Body of pancreas (tissue), 4 donors: Measurements from ENCODE around the gene PNRC1. TPM values are rescaled to one million over a fixed set of nuclear protein-coding genes. Genes with fewer than 3 reads are reported as not detected.

Experiments used
- ATAC-seq: fragments of 150-250 bp; one replicate; pipeline ENCODE4 v1.9.1; 2016
- DNase-seq, 4 donors: peaks; one replicate each; pipeline ENCODE4 v3.0.0-alpha.2; 2019
- H3K27ac ChIP-seq, 4 donors: fragments of 200-600 bp; sonication (generic); 1 replicate in 3 of 4; 2 replicates in 1 of 4; pipeline versions ENCODE4 v1.5.1 to v1.6.1; 2016 to 2019; ENCODE audit warnings: mild to moderate bottlenecking in 1 of 4, mixed read lengths in 1 of 4, moderate library complexity in 1 of 4
- H3K27me3 ChIP-seq, 2 donors: fragments of 200-600 bp; sonication (generic); one replicate each; pipeline ENCODE4 v1.6.0; 2016; ENCODE audit warnings: mild to moderate bottlenecking in 1 of 2
- H3K36me3 ChIP-seq, 2 donors: fragments of 200-600 bp; sonication (generic); replicated peaks in 1 of 2; 2 replicates each; pipeline ENCODE4 v1.5.1; 2016; ENCODE audit warnings: low read depth in 2 of 2; ENCODE audit not compliant: insufficient read depth in 1 of 2
- H3K4me1 ChIP-seq: fragments of 200-600 bp; sonication (generic); one replicate; pipeline ENCODE4 v1.6.0; 2016
- H3K4me3 ChIP-seq, 2 donors: fragments of 200-600 bp; sonication (generic); 1 replicate in 1 of 2; 2 replicates in 1 of 2; pipeline ENCODE4 v1.5.1; 2016 to 2019
- H3K9me3 ChIP-seq, 3 donors: fragments of 200-600 bp; sonication (generic); 1 replicate in 2 of 3; 2 replicates in 1 of 3; pipeline ENCODE4 v1.5.1; 2016
- CTCF ChIP-seq, 7 experiments: fragments of 450-650 bp in 4 of 7; fragments of 200-600 bp in 3 of 7; sonication (generic) in 3 of 7; IDR thresholded peaks; one replicate each; pipeline ENCODE4 v1.5.1; 2016 to 2019; ENCODE audit warnings: antibody characterized with exemption in 7 of 7
- POLR2A ChIP-seq, 3 donors: fragments of 450-650 bp; IDR thresholded peaks; one replicate each; pipeline ENCODE4 v1.6.1; 2016; ENCODE audit warnings: antibody characterized with exemption in 3 of 3, mild to moderate bottlenecking in 2 of 3
- WGBS, 2 donors: methylation state at CpG; one replicate each; pipeline ENCODE4 v1.1.5; 2017; 5-methylcytosine and 5-hydroxymethylcytosine counted together
- intact Hi-C: fragments of 100-400 bp; cut with DNase I; formaldehyde crosslinking; loops from one replicate; pipeline ENCODE4 v1.15.1; 2023
- total RNA-seq, 2 donors: library from RNA; depleted of rRNA; stranded (reverse); fragments of >200 nt; gene quantifications; one replicate each; pipeline ENCODE4 v1.1.0, GENCODE V29; 2016

Gene PNRC1
- total RNA-seq, 2 donors from 2014 or later = 133 to 179 TPM

- no peak overlapping the region for H3K4me3 ChIP-seq
- no peaks in the 10 kb centered on the region for H3K27me3 ChIP-seq
- peak overlapping the region in 1 of 4 donors; percentile 15 for H3K27ac ChIP-seq
- TF ChIP-seq POLR2A (IDR thresholded peaks at IDR 0.05) (no peak), CTCF (IDR thresholded peaks at IDR 0.05) (no peak)
- no peaks in the 10 kb centered on the region for H3K9me3 ChIP-seq
- intact Hi-C loops = no loop called here
- peaks cover 0 to 2% of the 10 kb centered on the region in 2 donors for H3K36me3 ChIP-seq
- no peak for ATAC-seq
- DNase-seq = no peak
- H3K4me1 ChIP-seq = peaks cover 34% of the 10 kb centered on the region
Measured at GRCh38 chr6:89084542-89084941, 4.0 kb downstream of the PNRC1 start.

- no peaks in the 10 kb centered on the region for H3K27me3 ChIP-seq
- no peaks in the 10 kb centered on the region for H3K9me3 ChIP-seq
- peaks cover 0 to 2% of the 10 kb centered on the region in 2 donors for H3K36me3 ChIP-seq
- WGBS, 2 donors = 46 to 67% methylated on average over 3 of the region's 3 CpGs
- H3K4me3 ChIP-seq = no peak overlapping the region
- intact Hi-C loops = no loop called here
- H3K27ac ChIP-seq = peak overlapping the region in 1 of 4 donors; percentile 15
- peaks cover 34% of the 10 kb centered on the region for H3K4me1 ChIP-seq
- TF ChIP-seq CTCF (IDR thresholded peaks at IDR 0.05) (no peak), POLR2A (IDR thresholded peaks at IDR 0.05) (no peak)
- DNase-seq = no peak
- no peak for ATAC-seq
Measured at GRCh38 chr6:89084954-89085353, 4.4 kb downstream of the PNRC1 start.

- 92 to 94% methylated on average over 12 of the region's 12 CpGs for WGBS, 2 donors
- Histone ChIP-seq H3K36me3 (peaks cover 0 to 2% of the 10 kb centered on the region in 2 donors), H3K4me1 (peaks cover 34% of the 10 kb centered on the region), H3K27me3 (no peaks in the 10 kb centered on the region), H3K4me3 (no peak overlapping the region), H3K27ac (peak overlapping the region in 1 of 4 donors; percentile 2), H3K9me3 (no peaks in the 10 kb centered on the region)
- no peak for TF ChIP-seq POLR2A (IDR thresholded peaks at IDR 0.05)
- TF ChIP-seq CTCF (IDR thresholded peaks at IDR 0.05) = no peak
- intact Hi-C loops = no loop called here
- ATAC-seq = no peak
- no peak for DNase-seq
Measured at GRCh38 chr6:89085409-89086205, 5.1 kb downstream of the PNRC1 start.

GRCh38 chr6:89087881-89088280 is 7.3 kb downstream of the PNRC1 start:
- no peak overlapping the region for H3K4me3 ChIP-seq
- DNase-seq (no peak), ATAC-seq (no peak)
- H3K27me3 ChIP-seq = no peaks in the 10 kb centered on the region
- peaks cover 33% of the 10 kb centered on the region for H3K4me1 ChIP-seq
- intact Hi-C loops = no loop called here
- H3K9me3 ChIP-seq = no peaks in the 10 kb centered on the region
- peaks cover 0 to 2% of the 10 kb centered on the region in 2 donors for H3K36me3 ChIP-seq
- 59 to 74% methylated on average over 1 of the region's 1 CpG for WGBS, 2 donors
- no peak overlapping the region for H3K27ac ChIP-seq
- TF ChIP-seq CTCF (IDR thresholded peaks at IDR 0.05) (no peak), POLR2A (IDR thresholded peaks at IDR 0.05) (no peak)

GRCh38 chr6:89098461-89098860 is 17.9 kb downstream of the PNRC1 start:
- intact Hi-C loops = no loop called here
- Histone ChIP-seq H3K9me3 (no peaks in the 10 kb centered on the region), H3K4me1 (no peaks in the 10 kb centered on the region), H3K4me3 (no peak overlapping the region), H3K27ac (no peak overlapping the region), H3K27me3 (no peaks in the 10 kb centered on the region), H3K36me3 (no peaks in the 10 kb centered on the region)
- DNase-seq (no peak), ATAC-seq (no peak)
- no peak for TF ChIP-seq POLR2A (IDR thresholded peaks at IDR 0.05)
- TF ChIP-seq CTCF (IDR thresholded peaks at IDR 0.05) = no peak
- WGBS, 2 donors = 84 to 90% methylated on average over 8 of the region's 8 CpGs
